GM23248 (cell line): Measurements from ENCODE around the gene TLE6.

ENCODE experiments used
- EZH2 ChIP-seq: fragments of 200-600 bp; sonication (generic); IDR thresholded peaks from 2 replicates; pipeline ENCODE4 v1.6.1; 2018; ENCODE audit warnings: antibody characterized with exemption, mild to moderate bottlenecking; ENCODE audit not compliant: insufficient read depth, poor library complexity, severe bottlenecking
- EZH2phosphoT487 ChIP-seq: fragments of 200-600 bp; sonication (generic); IDR thresholded peaks from 2 replicates; pipeline ENCODE4 v1.6.1; 2018; ENCODE audit warnings: antibody characterized with exemption, moderate library complexity, mild to moderate bottlenecking, low read depth; ENCODE audit not compliant: insufficient read depth

- TF ChIP-seq EZH2 (no peak), EZH2phosphoT487 (no peak)
Observed at GRCh38 chr19:2944775-2945574, 32.4 kb upstream of the TLE6 start, which contains the start of gene ZNF77.
